Liver (tissue), 9 donors: ENCODE results near the gene SAMD14. TPM values are rescaled to one million over a fixed set of nuclear protein-coding genes. Genes with fewer than 3 reads are reported as not detected.

Experiments used
- DNase-seq: peaks from one replicate; pipeline ENCODE4 v3.0.0-alpha.2; 2017; ENCODE audit warnings: low spot score
- H3K27ac ChIP-seq, 2 donors: one replicate each; pipeline ENCODE4 v1.7.0; 2013; ENCODE audit warnings: inconsistent platforms in 2 of 2, low read length in 2 of 2, control low read depth in 1 of 2, low read depth in 1 of 2, mild to moderate bottlenecking in 1 of 2
- H3K27me3 ChIP-seq, 4 donors: one replicate each; pipeline versions ENCODE4 v1.6.1 to v1.7.0; 2013; ENCODE audit warnings: low read length in 3 of 4, inconsistent platforms in 1 of 4, mild to moderate bottlenecking in 1 of 4, moderate library complexity in 1 of 4; ENCODE audit not compliant: control insufficient read depth in 4 of 4, insufficient read depth in 4 of 4
- H3K36me3 ChIP-seq, 4 donors: one replicate each; pipeline versions ENCODE4 v1.6.1 to v1.7.0; 2013; ENCODE audit warnings: low read length in 3 of 4, mild to moderate bottlenecking in 3 of 4, low read depth in 1 of 4, moderate library complexity in 1 of 4; ENCODE audit not compliant: control insufficient read depth in 4 of 4, insufficient read depth in 3 of 4
- H3K4me1 ChIP-seq, 4 donors: one replicate each; pipeline versions ENCODE4 v1.6.1 to v1.7.0; 2013; ENCODE audit warnings: low read length in 3 of 4, mild to moderate bottlenecking in 3 of 4, moderate library complexity in 1 of 4; ENCODE audit not compliant: control insufficient read depth in 4 of 4, insufficient read depth in 4 of 4
- H3K4me3 ChIP-seq, 3 donors: one replicate each; pipeline versions ENCODE4 v1.6.1 to v1.7.0; 2013; ENCODE audit warnings: low read length in 3 of 3, control low read depth in 1 of 3, low read depth in 1 of 3, mild to moderate bottlenecking in 1 of 3
- H3K9ac ChIP-seq, 2 donors: one replicate each; pipeline ENCODE4 v1.7.0; 2013; ENCODE audit warnings: low read length in 2 of 2, mild to moderate bottlenecking in 2 of 2, moderate library complexity in 2 of 2, control low read depth in 1 of 2, low read depth in 1 of 2
- H3K9me3 ChIP-seq, 4 donors: one replicate each; pipeline versions ENCODE4 v1.6.1 to v1.7.0; 2013; ENCODE audit warnings: low read length in 3 of 4; ENCODE audit not compliant: control insufficient read depth in 4 of 4
- CTCF ChIP-seq: fragments of 150-350 bp; IDR thresholded peaks from 2 replicates; pipeline ENCODE4 v1.5.1; 2017; ENCODE audit warnings: improper control_type of control experiment, low read depth, low read length; ENCODE audit not compliant: missing input control
- FOXA1 ChIP-seq: IDR thresholded peaks from 2 replicates; pipeline ENCODE4 v1.6.1; 2016; ENCODE audit warnings: antibody characterized with exemption
- FOXA2 ChIP-seq: IDR thresholded peaks from 2 replicates; pipeline ENCODE4 v1.6.1; 2016; ENCODE audit warnings: antibody characterized with exemption
- GABPA ChIP-seq, 2 donors: IDR thresholded peaks in 1 of 2; conservative IDR thresholded peaks in 1 of 2; 2 replicates each; pipeline ENCODE4 v1.6.1; 2016; ENCODE audit warnings: antibody characterized with exemption in 2 of 2, mild to moderate bottlenecking in 1 of 2, moderate library complexity in 1 of 2
- HNF4A ChIP-seq, 2 donors: conservative IDR thresholded peaks; 2 replicates each; pipeline ENCODE4 v1.6.1; 2016; ENCODE audit warnings: antibody characterized with exemption in 2 of 2, mild to moderate bottlenecking in 2 of 2
- HNF4G ChIP-seq: IDR thresholded peaks from 2 replicates; pipeline ENCODE4 v1.6.1; 2016; ENCODE audit warnings: antibody characterized with exemption
- MAX ChIP-seq: IDR thresholded peaks from 2 replicates; pipeline ENCODE4 v1.6.1; 2016; ENCODE audit warnings: antibody characterized with exemption
- NR2F2 ChIP-seq: IDR thresholded peaks from 2 replicates; pipeline ENCODE4 v1.6.1; 2016; ENCODE audit warnings: antibody characterized with exemption
- RAD21 ChIP-seq, 2 donors: IDR thresholded peaks; 2 replicates each; pipeline ENCODE4 v1.6.1; 2016; ENCODE audit warnings: antibody characterized with exemption in 2 of 2, mild to moderate bottlenecking in 2 of 2
- REST ChIP-seq: IDR thresholded peaks from 2 replicates; pipeline ENCODE4 v1.6.1; 2016; ENCODE audit warnings: antibody characterized with exemption, mild to moderate bottlenecking
- RXRA ChIP-seq, 2 donors: IDR thresholded peaks; 2 replicates each; pipeline ENCODE4 v1.6.1; 2017 to 2018; ENCODE audit warnings: antibody characterized with exemption in 2 of 2, mild to moderate bottlenecking in 1 of 2
- SP1 ChIP-seq: IDR thresholded peaks from 2 replicates; pipeline ENCODE4 v1.6.1; 2018; ENCODE audit warnings: antibody characterized with exemption, mild to moderate bottlenecking
- WGBS: extraction: QIAGEN DNeasy Blood & Tissue Kit; methylation state at CpG from one replicate; pipeline ENCODE4 v1.1.7; 2013; 5-methylcytosine and 5-hydroxymethylcytosine counted together
- polyA plus RNA-seq, 2 donors: library from polyadenylated mRNA; stranded (reverse) in 1 of 2; unstranded in 1 of 2; fragments of 200-250 nt in 1 of 2; fragments of >200 nt in 1 of 2; fragmentation: Nextera tagmentation in 1 of 2; extraction: Ambion mirVana in 1 of 2; gene quantifications; one replicate each; pipeline versions ENCODE4 v1.2.1 to v1.2.3, GENCODE V29; 2013 to 2015
- total RNA-seq, 2 donors: library from RNA; depleted of rRNA; stranded (reverse); fragments of >200 nt; gene quantifications; one replicate each; pipeline ENCODE4 v1.2.3, GENCODE V29; 2014
- donor health status: healthy.
- donor health status: healthy.
- donor health status: healthy.
- donor health status: healthy.
- donor health status: healthy.

The SAMD14 gene
- total and polyA plus RNA-seq, 4 donors = 0.50 to 0.84 (median 0.67) TPM; not detected in 1

- WGBS = 28% methylated on average over 12 of the region's 12 CpGs
- peaks cover 7 to 40% (median 32%) of the 10 kb centered on the region in 4 donors for H3K4me1 ChIP-seq
These were observed 22.1 kb upstream of the SAMD14 start for GRCh38 chr17:50151937-50152547.

More at GRCh38 chr17:50151937-50152547, 22.1 kb upstream of the SAMD14 start:
- DNase-seq = peak; percentile 75
- Histone ChIP-seq H3K4me3 (peak overlapping the region in 2 of 3 donors; percentile 42 to 73), H3K27ac (peak overlapping the region; percentile 79 to 82), H3K9ac (peak overlapping the region; percentile 0 to 33), H3K36me3 (no peaks in the 10 kb centered on the region), H3K27me3 (no peaks in the 10 kb centered on the region), H3K9me3 (no peaks in the 10 kb centered on the region)
- TF ChIP-seq REST (no peak), CTCF (peak; percentile 10), GABPA (IDR thresholded peaks at IDR 0.05 in 1 of 2, conservative IDR thresholded peaks at IDR 0.05 in 1 of 2) (peak in 1 of 2 donors; percentile 34), SP1 (peak; percentile 61), HNF4G (no peak), FOXA2 (no peak), FOXA1 (no peak), RAD21 (IDR thresholded peaks at IDR 0.05) (peak in 1 of 2 donors; percentile 14), NR2F2 (peak; percentile 70), RXRA (IDR thresholded peaks at IDR 0.05) (peak; percentile 25), HNF4A (conservative IDR thresholded peaks at IDR 0.05) (peak; percentile 48 to 60), MAX (peak; percentile 36)
